Hepatocyte (in vitro differentiated cells): Measurements from ENCODE around the gene TP63. TPM values are rescaled to one million over a fixed set of nuclear protein-coding genes. Genes with fewer than 3 reads are reported as not detected.
A peak's percentile ranks its signal among the peaks of the same experiment; 100 is the strongest.
"Not testable (repeated sequence)": the region's sequence is repeated elsewhere in the genome, so short reads cannot be mapped to it uniquely, and the experiment has no call there.

Experiments used
- DNase-seq: peaks from one replicate; pipeline ENCODE4 v3.0.0-alpha.2; 2016; ENCODE audit warnings: low spot score
- H2AFZ ChIP-seq: fragments of 200-600 bp; sonication (generic); 2 replicates; pipeline ENCODE4 v1.6.0; 2016; ENCODE audit warnings: antibody characterized with exemption, mild to moderate bottlenecking
- H3K27ac ChIP-seq: fragments of 200-600 bp; sonication (generic); 2 replicates; pipeline ENCODE4 v1.5.1; 2016; ENCODE audit warnings: mild to moderate bottlenecking
- H3K27me3 ChIP-seq: fragments of 200-600 bp; sonication (generic); 2 replicates; pipeline ENCODE4 v1.6.1; 2016
- H3K36me3 ChIP-seq: fragments of 200-600 bp; sonication (generic); replicated peaks from 2 replicates; pipeline ENCODE4 v1.5.1; 2016; ENCODE audit warnings: low read depth; ENCODE audit not compliant: insufficient read depth
- H3K4me1 ChIP-seq: fragments of 200-600 bp; sonication (generic); 2 replicates; pipeline ENCODE4 v1.5.1; 2016; ENCODE audit warnings: mild to moderate bottlenecking, moderate library complexity; ENCODE audit not compliant: insufficient read depth
- H3K4me2 ChIP-seq: fragments of 200-600 bp; sonication (generic); 2 replicates; pipeline ENCODE4 v1.6.0; 2016
- H3K4me3 ChIP-seq: fragments of 200-600 bp; sonication (generic); 2 replicates; pipeline ENCODE4 v1.5.1; 2016; ENCODE audit warnings: mild to moderate bottlenecking
- H3K79me2 ChIP-seq: fragments of 200-600 bp; sonication (generic); 2 replicates; pipeline ENCODE4 v1.6.0; 2017; ENCODE audit warnings: mild to moderate bottlenecking
- H3K9me2 ChIP-seq: fragments of 200-600 bp; sonication (generic); replicated peaks from 2 replicates; pipeline ENCODE4 v1.6.0; 2017; ENCODE audit warnings: mild to moderate bottlenecking; ENCODE audit not compliant: insufficient read depth
- H3K9me3 ChIP-seq: fragments of 200-600 bp; sonication (generic); 2 replicates; pipeline ENCODE4 v1.5.1; 2016; ENCODE audit warnings: low read depth, mild to moderate bottlenecking
- H4K20me1 ChIP-seq: fragments of 200-600 bp; sonication (generic); 2 replicates; pipeline ENCODE4 v1.6.0; 2016; ENCODE audit warnings: mild to moderate bottlenecking; ENCODE audit not compliant: insufficient read depth, poor library complexity, severe bottlenecking
- EZH2 ChIP-seq: fragments of 200-600 bp; sonication (generic); IDR thresholded peaks from 2 replicates; pipeline ENCODE4 v1.6.1; 2016; ENCODE audit warnings: antibody characterized with exemption, mild to moderate bottlenecking, borderline replicate concordance
- EZH2phosphoT487 ChIP-seq: fragments of 200-600 bp; sonication (generic); IDR thresholded peaks from one replicate; pipeline ENCODE4 v1.6.1; 2018; ENCODE audit warnings: antibody characterized with exemption, mild to moderate bottlenecking, low read depth, moderate library complexity; ENCODE audit not compliant: unreplicated experiment, severe bottlenecking
- WGBS: methylation state at CpG from one replicate; pipeline ENCODE4 v1.1.6; 2016; ENCODE audit warnings: low lambda C conversion rate; ENCODE audit errors: missing lambda C conversion rate; 5-methylcytosine and 5-hydroxymethylcytosine counted together
- polyA plus RNA-seq: library from polyadenylated mRNA; unstranded; fragments of >200 nt; fragmentation: Nextera tagmentation; extraction: Ambion mirVana; gene quantifications from 2 replicates; pipeline ENCODE4 v1.2.1, GENCODE V29; 2016
- total RNA-seq: library from RNA; depleted of rRNA; stranded (reverse); fragments of >200 nt; gene quantifications from 2 replicates; pipeline ENCODE4 v1.2.3, GENCODE V29; 2014
- TF ChIP-seq, protein P1 (sequence below): fragments of 200-600 bp; sonication (generic); IDR thresholded peaks from 2 replicates; pipeline ENCODE4 v1.5.1; 2016; ENCODE audit warnings: antibody characterized with exemption, mild to moderate bottlenecking; ENCODE audit not compliant: poor library complexity

TP63 gene
- total and polyA plus RNA-seq, 2 experiments from 2014 or later: 1.9 to 2.4 TPM

DNA sequence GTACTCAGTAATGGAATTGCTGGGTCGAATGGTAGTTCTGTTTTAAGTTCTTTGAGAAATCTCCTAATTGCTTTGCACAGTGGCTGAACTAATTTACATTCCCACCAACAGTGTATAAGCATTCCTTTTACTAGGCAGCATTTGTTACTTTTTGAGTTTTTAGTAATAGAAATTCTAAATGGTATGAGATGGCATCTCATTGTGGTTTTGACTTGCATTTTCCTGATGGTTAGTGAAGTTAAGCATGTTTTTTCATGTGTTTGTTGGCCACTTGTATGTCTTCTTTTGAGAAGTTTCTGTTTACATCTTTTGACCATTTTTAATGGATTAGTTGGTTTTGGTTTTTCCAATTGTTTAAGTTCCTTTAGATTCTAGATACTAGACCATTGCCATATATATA lies 28.4 kb downstream of the TP63 start:
- Histone ChIP-seq H3K4me3 (no peak overlapping the region), H3K79me2 (no peaks in the 10 kb centered on the region), H3K27ac (no peak overlapping the region), H3K4me1 (no peaks in the 10 kb centered on the region), H3K9me2 (no peaks in the 10 kb centered on the region), H3K4me2 (no peak overlapping the region), H2AFZ (no peak overlapping the region), H4K20me1 (no peaks in the 10 kb centered on the region), H3K27me3 (no peaks in the 10 kb centered on the region), H3K36me3 (no peaks in the 10 kb centered on the region), H3K9me3 (no peaks in the 10 kb centered on the region)
- DNase-seq: no peak
- WGBS: 74% methylated on average over 1 of the region's 1 CpG
- TF ChIP-seq, protein P1, sequence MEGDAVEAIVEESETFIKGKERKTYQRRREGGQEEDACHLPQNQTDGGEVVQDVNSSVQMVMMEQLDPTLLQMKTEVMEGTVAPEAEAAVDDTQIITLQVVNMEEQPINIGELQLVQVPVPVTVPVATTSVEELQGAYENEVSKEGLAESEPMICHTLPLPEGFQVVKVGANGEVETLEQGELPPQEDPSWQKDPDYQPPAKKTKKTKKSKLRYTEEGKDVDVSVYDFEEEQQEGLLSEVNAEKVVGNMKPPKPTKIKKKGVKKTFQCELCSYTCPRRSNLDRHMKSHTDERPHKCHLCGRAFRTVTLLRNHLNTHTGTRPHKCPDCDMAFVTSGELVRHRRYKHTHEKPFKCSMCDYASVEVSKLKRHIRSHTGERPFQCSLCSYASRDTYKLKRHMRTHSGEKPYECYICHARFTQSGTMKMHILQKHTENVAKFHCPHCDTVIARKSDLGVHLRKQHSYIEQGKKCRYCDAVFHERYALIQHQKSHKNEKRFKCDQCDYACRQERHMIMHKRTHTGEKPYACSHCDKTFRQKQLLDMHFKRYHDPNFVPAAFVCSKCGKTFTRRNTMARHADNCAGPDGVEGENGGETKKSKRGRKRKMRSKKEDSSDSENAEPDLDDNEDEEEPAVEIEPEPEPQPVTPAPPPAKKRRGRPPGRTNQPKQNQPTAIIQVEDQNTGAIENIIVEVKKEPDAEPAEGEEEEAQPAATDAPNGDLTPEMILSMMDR: no peak
- no peak for TF ChIP-seq EZH2
- TF ChIP-seq EZH2phosphoT487: no peak

DNA sequence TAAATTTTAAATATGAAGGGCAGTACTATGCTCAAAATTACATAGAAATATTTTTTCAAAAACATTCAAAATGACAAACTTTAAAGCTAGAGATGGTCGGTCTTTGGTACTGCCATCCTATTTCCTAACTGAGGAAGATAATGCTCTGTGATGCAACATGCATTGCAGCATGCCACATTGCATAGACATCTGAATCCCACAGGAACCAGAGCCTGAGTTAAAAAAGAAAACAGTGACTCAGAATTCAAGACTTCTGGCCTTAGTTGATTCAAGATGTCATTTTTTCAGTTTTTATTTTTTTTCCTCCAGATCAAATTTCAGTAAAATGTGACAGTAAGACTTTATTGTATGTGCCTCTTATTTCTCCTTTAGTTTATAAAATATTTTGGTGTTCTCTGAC lies 33.1 kb downstream of the TP63 start:
- TF ChIP-seq, protein P1: no peak
- TF ChIP-seq EZH2phosphoT487: no peak
- no peak for TF ChIP-seq EZH2
- Histone ChIP-seq H3K4me1 (no peaks in the 10 kb centered on the region), H3K9me3 (no peaks in the 10 kb centered on the region), H3K36me3 (no peaks in the 10 kb centered on the region), H3K79me2 (no peaks in the 10 kb centered on the region), H3K9me2 (no peaks in the 10 kb centered on the region), H3K27me3 (no peaks in the 10 kb centered on the region), H3K4me3 (no peak overlapping the region), H2AFZ (no peak overlapping the region), H4K20me1 (no peaks in the 10 kb centered on the region), H3K27ac (no peak overlapping the region), H3K4me2 (no peak overlapping the region)
- 70% methylated on average over 1 of the region's 1 CpG for WGBS
- peak; percentile 48 for DNase-seq

DNA sequence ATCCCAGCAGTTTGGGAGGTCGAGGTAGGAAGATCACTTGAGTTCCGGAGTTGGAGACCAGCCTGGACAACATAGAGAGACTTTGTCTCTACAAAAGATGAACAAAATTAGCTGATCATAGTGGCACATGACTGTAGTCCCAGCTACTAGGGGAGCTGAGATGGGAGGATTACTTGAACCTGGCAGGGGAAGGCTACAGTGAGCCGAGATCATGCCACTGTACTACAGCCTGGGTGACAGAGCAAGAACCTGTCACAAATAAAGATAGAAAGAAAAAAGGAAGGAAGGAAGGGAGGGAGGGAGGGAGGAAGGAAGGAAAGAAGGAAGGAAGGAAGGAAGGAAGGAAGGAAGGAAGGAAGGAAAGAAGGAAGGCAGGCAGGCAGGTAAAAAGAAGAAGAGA lies 41.2 kb downstream of the TP63 start:
- not testable (repeated sequence) for H3K36me3 ChIP-seq, DNase-seq, H2AFZ ChIP-seq, H3K9me2 ChIP-seq, H3K79me2 ChIP-seq, H3K27ac ChIP-seq, H4K20me1 ChIP-seq, H3K4me1 ChIP-seq, H3K4me3 ChIP-seq, H3K9me3 ChIP-seq, H3K4me2 ChIP-seq, H3K27me3 ChIP-seq
- whole genome bisulfite sequencing: 94% methylated on average over 3 of the region's 3 CpGs

DNA sequence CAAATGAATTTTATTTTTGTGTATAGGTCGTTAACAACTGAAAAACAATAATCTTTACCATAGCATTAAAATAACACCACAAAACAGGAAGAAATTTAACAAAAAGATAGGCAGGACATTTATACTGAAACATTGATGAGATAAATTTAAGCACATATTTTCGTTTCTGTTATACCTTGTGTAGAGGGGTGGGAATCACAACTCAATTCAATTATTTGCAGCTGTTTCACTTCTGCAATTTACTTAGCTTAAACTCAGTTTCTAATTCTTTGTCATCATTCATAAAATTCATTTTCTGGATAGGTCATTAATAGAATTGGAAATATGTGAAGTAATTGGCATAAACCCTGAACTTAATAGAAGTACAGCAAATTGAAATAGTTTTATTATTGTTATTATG lies 42.3 kb downstream of the TP63 start:
- no peaks in the 10 kb centered on the region for H3K79me2 ChIP-seq
- H2AFZ ChIP-seq: no peak overlapping the region
- no peak overlapping the region for H3K27ac ChIP-seq
- H3K9me3 ChIP-seq: peaks cover 8% of the 10 kb centered on the region
- H3K9me2 ChIP-seq: no peaks in the 10 kb centered on the region
- WGBS: 78% methylated on average over 2 of the region's 2 CpGs
- H3K4me1 ChIP-seq: no peaks in the 10 kb centered on the region
- DNase-seq: no peak
- TF ChIP-seq, protein P1: no peak
- TF ChIP-seq EZH2 (no peak), EZH2phosphoT487 (no peak)
- H3K4me3 ChIP-seq: no peak overlapping the region
- H3K4me2 ChIP-seq: no peak overlapping the region
- H3K27me3 ChIP-seq: no peaks in the 10 kb centered on the region
- H3K36me3 ChIP-seq: no peaks in the 10 kb centered on the region
- no peaks in the 10 kb centered on the region for H4K20me1 ChIP-seq
